ENCODE results near the gene HOXD13. TPM values are rescaled to one million over a fixed set of nuclear protein-coding genes. Genes with fewer than 3 reads are reported as not detected.

Gene HOXD13
- total and polyA plus RNA-seq, 5 experiments from 2014 or later = not detected

Other genes starting within 250 kb of the HOXD13 start
- 10 to 100 TPM; 28.1 to 29.3 TPM for gene LNPK, start 90.5 kb upstream of the HOXD13 start, total RNA-seq
- gene LNPK, start 90.5 kb upstream of the HOXD13 start, polyA plus RNA-seq = 10 to 100 TPM; 12.1 to 19.5 (median 13.5) TPM
- not detected for gene EVX2, start 8.8 kb upstream of the HOXD13 start, total RNA-seq
- gene EVX2, start 8.8 kb upstream of the HOXD13 start, polyA plus RNA-seq = not detected
- gene HOXD12, start 7.1 kb downstream of the HOXD13 start, total RNA-seq = not detected
- not detected for gene HOXD12, start 7.1 kb downstream of the HOXD13 start, polyA plus RNA-seq
- gene HOXD11, start 14.6 kb downstream of the HOXD13 start, total RNA-seq = not detected
- not detected for gene HOXD11, start 14.6 kb downstream of the HOXD13 start, polyA plus RNA-seq
- gene HOXD10, start 24.1 kb downstream of the HOXD13 start, total RNA-seq = not detected
- not detected for gene HOXD10, start 24.1 kb downstream of the HOXD13 start, polyA plus RNA-seq
- gene HOXD9, start 30.0 kb downstream of the HOXD13 start, total RNA-seq = not detected
- gene HOXD9, start 30.0 kb downstream of the HOXD13 start, polyA plus RNA-seq = not detected
- not detected for gene HOXD8, start 37.0 kb downstream of the HOXD13 start, total RNA-seq
- gene HOXD8, start 37.0 kb downstream of the HOXD13 start, polyA plus RNA-seq = not detected
- gene HOXD4, start 58.8 kb downstream of the HOXD13 start, total RNA-seq = not detected
- not detected for gene HOXD4, start 58.8 kb downstream of the HOXD13 start, polyA plus RNA-seq
- not detected for gene HOXD3, start 64.6 kb downstream of the HOXD13 start, total RNA-seq
- not detected for gene HOXD3, start 64.6 kb downstream of the HOXD13 start, polyA plus RNA-seq
- not detected for gene HOXD1, start 95.9 kb downstream of the HOXD13 start, total RNA-seq
- gene HOXD1, start 95.9 kb downstream of the HOXD13 start, polyA plus RNA-seq = not detected
- 10 to 100 TPM in 1 of 2 experiments, 1 to 10 TPM in 1; 8.3 to 11.3 TPM for gene MTX2, start 176.7 kb downstream of the HOXD13 start, total RNA-seq
- 10 to 100 TPM; 16.5 to 20.0 (median 19.2) TPM for gene MTX2, start 176.7 kb downstream of the HOXD13 start, polyA plus RNA-seq